LNCaP clone FGC (cell line): Measurements from ENCODE around the gene CAPN11.
"Not testable (repeated sequence)": the region's sequence is repeated elsewhere in the genome, so short reads cannot be mapped to it uniquely, and the experiment has no call there.

Experiments used
- DNase-seq: peaks from one replicate; pipeline ENCODE4 v3.0.0-alpha.2; 2011; ENCODE audit warnings: low read depth
- H3K4me3 ChIP-seq: 2 replicates; pipeline ENCODE4 v1.5.1; 2011; ENCODE audit warnings: mild to moderate bottlenecking, low read depth, low read length, control low read depth
- TF ChIP-seq, protein P1 (sequence below): IDR thresholded peaks from 2 replicates; pipeline ENCODE4 v1.5.1; 2012; ENCODE audit warnings: mild to moderate bottlenecking; ENCODE audit not compliant: control insufficient read depth, insufficient read depth; ENCODE audit errors: extremely low read depth

CAPN11 gene

GRCh38 chr6:44190715-44191114, 32.1 kb downstream of the CAPN11 start:
- no peak overlapping the region for H3K4me3 ChIP-seq
- TF ChIP-seq, protein P1, sequence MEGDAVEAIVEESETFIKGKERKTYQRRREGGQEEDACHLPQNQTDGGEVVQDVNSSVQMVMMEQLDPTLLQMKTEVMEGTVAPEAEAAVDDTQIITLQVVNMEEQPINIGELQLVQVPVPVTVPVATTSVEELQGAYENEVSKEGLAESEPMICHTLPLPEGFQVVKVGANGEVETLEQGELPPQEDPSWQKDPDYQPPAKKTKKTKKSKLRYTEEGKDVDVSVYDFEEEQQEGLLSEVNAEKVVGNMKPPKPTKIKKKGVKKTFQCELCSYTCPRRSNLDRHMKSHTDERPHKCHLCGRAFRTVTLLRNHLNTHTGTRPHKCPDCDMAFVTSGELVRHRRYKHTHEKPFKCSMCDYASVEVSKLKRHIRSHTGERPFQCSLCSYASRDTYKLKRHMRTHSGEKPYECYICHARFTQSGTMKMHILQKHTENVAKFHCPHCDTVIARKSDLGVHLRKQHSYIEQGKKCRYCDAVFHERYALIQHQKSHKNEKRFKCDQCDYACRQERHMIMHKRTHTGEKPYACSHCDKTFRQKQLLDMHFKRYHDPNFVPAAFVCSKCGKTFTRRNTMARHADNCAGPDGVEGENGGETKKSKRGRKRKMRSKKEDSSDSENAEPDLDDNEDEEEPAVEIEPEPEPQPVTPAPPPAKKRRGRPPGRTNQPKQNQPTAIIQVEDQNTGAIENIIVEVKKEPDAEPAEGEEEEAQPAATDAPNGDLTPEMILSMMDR, result no peak
- no peak for DNase-seq

GRCh38 chr6:44192428-44193041, 33.9 kb downstream of the CAPN11 start:
- DNase-seq, result no peak
- TF ChIP-seq, protein P1, result no peak

GRCh38 chr6:44193307-44193910, 34.8 kb downstream of the CAPN11 start:
- H3K4me3 ChIP-seq, result no peak overlapping the region
- DNase-seq, result no peak
- TF ChIP-seq, protein P1, result no peak

More at GRCh38 chr6:44192428-44193041, 33.9 kb downstream of the CAPN11 start:
- H3K4me3 ChIP-seq, result no peak overlapping the region

DNA sequence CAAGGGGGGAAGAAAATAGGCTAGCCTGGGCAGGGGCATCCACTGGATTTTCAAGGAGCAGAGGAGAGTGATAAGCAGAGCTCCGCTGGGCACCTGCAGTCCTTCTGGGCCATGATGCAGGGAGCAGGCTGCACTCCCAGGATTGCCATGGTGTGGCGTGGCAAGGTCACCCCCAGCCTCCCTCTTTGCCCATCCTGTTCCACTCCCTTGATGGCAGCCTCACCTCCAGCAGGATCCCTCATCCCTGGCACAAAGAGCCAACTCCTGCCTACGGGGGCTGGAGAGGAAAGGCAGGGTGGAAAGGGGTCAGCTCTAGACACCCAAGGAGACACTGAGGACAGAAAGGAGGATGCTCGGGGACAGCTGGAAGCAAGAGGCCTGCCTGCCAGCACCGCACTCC, 35.7 kb downstream of the CAPN11 start:
- no peak overlapping the region for H3K4me3 ChIP-seq
- TF ChIP-seq, protein P1, result no peak
- no peak for DNase-seq

GRCh38 chr6:44196351-44196750, 37.7 kb downstream of the CAPN11 start:
- H3K4me3 ChIP-seq, DNase-seq: not testable (repeated sequence)

- no peak for DNase-seq
Observed at GRCh38 chr6:44198684-44199083, 40.1 kb downstream of the CAPN11 start.

DNA sequence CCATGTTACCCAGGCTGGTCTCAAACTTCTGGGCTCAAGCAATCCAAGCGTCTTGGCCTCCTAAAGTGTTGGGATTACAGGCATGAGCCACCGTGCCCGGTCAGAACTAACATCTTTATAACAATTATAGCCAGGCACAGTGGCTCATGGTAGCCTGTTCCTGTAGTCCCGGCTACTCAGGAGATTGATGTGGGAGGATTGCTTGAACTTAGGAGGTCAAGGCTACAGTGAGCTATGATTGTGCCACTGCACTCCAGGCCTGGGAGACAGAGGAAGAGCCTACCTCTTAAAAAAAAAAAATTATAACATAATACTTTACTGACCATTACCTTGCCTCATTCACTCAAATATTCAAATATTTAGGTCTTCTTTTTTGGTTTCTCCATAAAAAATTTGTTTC, 41.3 kb downstream of the CAPN11 start:
- DNase-seq, result no peak
- TF ChIP-seq, protein P1, result no peak
- no peak overlapping the region for H3K4me3 ChIP-seq

More at GRCh38 chr6:44198684-44199083, 40.1 kb downstream of the CAPN11 start:
- H3K4me3 ChIP-seq, result no peak overlapping the region
- TF ChIP-seq, protein P1, result no peak
